Lower lobe of right lung (tissue), 2 donors: ENCODE measurements around the gene UBE3B. TPM values are rescaled to one million over a fixed set of nuclear protein-coding genes. Genes with fewer than 3 reads are reported as not detected.

Source experiments
- ATAC-seq, 2 donors: fragments of 200-7000 bp; cut with Tn5 transposase; one replicate each; pipeline ENCODE4 v1.9.1; 2020 to 2022; ENCODE audit warnings: mild to moderate bottlenecking in 2 of 2, moderate library complexity in 2 of 2
- DNase-seq: peaks from one replicate; pipeline ENCODE4 v3.0.0-alpha.2; 2020
- H3K27ac ChIP-seq: fragments of 200-600 bp; one replicate; pipeline ENCODE4 v1.8.0; 2022
- H3K27me3 ChIP-seq: fragments of 200-600 bp; one replicate; pipeline ENCODE4 v1.8.0; 2022; ENCODE audit warnings: low read depth
- H3K36me3 ChIP-seq: fragments of 200-600 bp; one replicate; pipeline ENCODE4 v1.8.0; 2022; ENCODE audit warnings: mild to moderate bottlenecking
- H3K4me1 ChIP-seq: fragments of 200-600 bp; one replicate; pipeline ENCODE4 v1.8.0; 2022
- H3K4me3 ChIP-seq: fragments of 200-600 bp; one replicate; pipeline ENCODE4 v1.8.0; 2022; ENCODE audit warnings: mild to moderate bottlenecking
- H3K9me3 ChIP-seq: fragments of 200-600 bp; one replicate; pipeline ENCODE4 v1.8.0; 2022
- intact Hi-C: fragments of 100-400 bp; cut with DNase I; formaldehyde crosslinking; loops from one replicate; pipeline ENCODE4 v1.11.0; 2022
- total RNA-seq: library from RNA; stranded (reverse); fragmentation: NEBNext Ultra II Directional; extraction: Animal tissue kit (Norgen Biotek cat#: 25700); gene quantifications from one replicate; pipeline ENCODE4 v1.2.1, GENCODE V29; 2021
- TF ChIP-seq, protein P1 (sequence below): fragments of 200-600 bp; IDR thresholded peaks from one replicate; pipeline ENCODE4 v1.8.0; 2022; ENCODE audit warnings: antibody characterized with exemption, mild to moderate bottlenecking
- donor health status: DM: no; HTN: yes; CAD: no; lungs with severe emphysema.

The UBE3B gene
- total RNA-seq, 1 donor from 2014 or later = 40.1 TPM

DNA sequence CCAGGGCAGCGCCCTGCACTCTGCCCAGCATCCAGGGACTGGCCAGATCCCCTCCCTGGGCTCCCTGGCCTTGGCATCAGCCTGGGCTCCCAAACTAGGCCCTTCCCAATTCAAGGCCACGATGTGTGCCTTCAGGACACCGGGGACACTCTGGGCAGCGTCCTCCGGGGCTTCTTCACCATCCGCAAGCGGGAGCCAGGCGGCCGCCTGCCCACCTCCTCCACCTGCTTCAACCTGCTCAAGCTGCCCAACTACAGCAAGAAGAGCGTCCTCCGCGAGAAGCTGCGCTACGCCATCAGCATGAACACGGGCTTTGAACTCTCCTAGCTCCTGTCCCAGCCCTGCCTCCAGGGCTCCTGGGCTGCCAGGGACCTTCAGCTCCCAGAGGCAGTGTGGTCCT, 57.0 kb downstream of the UBE3B start:
- intact Hi-C loops = no loop called here
- no peak overlapping the region for H3K4me3 ChIP-seq
- TF ChIP-seq, protein P1, sequence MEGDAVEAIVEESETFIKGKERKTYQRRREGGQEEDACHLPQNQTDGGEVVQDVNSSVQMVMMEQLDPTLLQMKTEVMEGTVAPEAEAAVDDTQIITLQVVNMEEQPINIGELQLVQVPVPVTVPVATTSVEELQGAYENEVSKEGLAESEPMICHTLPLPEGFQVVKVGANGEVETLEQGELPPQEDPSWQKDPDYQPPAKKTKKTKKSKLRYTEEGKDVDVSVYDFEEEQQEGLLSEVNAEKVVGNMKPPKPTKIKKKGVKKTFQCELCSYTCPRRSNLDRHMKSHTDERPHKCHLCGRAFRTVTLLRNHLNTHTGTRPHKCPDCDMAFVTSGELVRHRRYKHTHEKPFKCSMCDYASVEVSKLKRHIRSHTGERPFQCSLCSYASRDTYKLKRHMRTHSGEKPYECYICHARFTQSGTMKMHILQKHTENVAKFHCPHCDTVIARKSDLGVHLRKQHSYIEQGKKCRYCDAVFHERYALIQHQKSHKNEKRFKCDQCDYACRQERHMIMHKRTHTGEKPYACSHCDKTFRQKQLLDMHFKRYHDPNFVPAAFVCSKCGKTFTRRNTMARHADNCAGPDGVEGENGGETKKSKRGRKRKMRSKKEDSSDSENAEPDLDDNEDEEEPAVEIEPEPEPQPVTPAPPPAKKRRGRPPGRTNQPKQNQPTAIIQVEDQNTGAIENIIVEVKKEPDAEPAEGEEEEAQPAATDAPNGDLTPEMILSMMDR = no peak
- H3K27ac ChIP-seq = no peak overlapping the region
- no peaks in the 10 kb centered on the region for H3K9me3 ChIP-seq
- H3K4me1 ChIP-seq = no peaks in the 10 kb centered on the region
- ATAC-seq = peak in 1 of 2 donors; percentile 5
- DNase-seq = no peak
- no peaks in the 10 kb centered on the region for H3K27me3 ChIP-seq
- H3K36me3 ChIP-seq = peaks cover 64% of the 10 kb centered on the region

DNA sequence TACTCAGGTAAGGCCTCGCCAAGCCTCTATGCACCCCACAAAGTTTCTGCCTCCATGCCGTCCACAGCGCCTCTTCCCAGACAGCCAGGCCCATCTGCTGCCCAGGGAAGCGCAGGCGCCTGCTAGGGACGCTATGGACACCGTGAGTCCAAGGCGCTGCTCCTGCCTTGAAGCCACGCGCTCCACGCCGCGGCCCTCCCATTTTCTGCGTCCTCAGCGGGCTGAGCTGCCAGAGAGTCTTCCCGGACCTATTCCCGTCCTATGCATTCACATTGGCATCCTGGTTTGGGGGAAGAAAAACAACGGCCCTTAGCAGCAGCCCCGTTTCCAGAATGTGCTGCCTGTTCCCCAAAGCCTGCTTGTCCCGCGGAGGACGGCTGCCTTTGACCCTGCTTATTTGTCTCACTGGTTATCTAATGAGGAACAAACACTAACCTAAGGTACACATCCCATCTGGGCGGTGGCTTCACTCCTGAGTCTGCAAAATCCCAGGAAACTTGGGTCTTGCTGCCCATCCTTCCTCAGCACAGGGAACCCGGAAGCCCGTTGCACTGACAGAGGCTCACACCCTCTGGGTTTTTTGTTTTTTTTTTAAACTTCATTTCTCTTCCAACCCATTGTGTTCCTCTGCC, 57.9 kb downstream of the UBE3B start:
- Histone ChIP-seq H3K4me3 (no peak overlapping the region), H3K27me3 (no peaks in the 10 kb centered on the region), H3K27ac (no peak overlapping the region), H3K36me3 (peaks cover 55% of the 10 kb centered on the region), H3K9me3 (no peaks in the 10 kb centered on the region), H3K4me1 (no peaks in the 10 kb centered on the region)
- DNase-seq (no peak), ATAC-seq (peak in 1 of 2 donors; percentile 9)
- TF ChIP-seq, protein P1 = no peak
- intact Hi-C loops = no loop called here

DNA sequence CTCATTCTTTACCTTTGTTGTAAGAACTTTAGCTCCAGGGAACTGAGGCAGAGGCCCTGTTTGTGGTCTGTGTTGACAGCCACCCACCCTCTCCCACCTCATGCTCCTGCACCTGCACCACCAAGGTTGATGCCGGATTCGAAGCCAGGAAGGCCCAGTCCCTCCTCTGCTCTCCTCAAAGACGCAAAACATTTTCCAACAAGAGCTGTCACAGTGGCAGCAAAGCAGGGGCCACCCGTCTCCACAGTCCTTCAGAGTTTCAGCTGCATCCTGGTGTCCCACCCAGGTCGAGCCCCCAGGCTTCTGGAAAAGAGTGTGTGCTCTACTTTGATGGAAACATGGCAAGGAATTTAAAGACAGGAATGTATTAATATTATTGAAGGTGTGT, 58.4 kb downstream of the UBE3B start:
- TF ChIP-seq, protein P1 = no peak
- no peaks in the 10 kb centered on the region for H3K9me3 ChIP-seq

DNA sequence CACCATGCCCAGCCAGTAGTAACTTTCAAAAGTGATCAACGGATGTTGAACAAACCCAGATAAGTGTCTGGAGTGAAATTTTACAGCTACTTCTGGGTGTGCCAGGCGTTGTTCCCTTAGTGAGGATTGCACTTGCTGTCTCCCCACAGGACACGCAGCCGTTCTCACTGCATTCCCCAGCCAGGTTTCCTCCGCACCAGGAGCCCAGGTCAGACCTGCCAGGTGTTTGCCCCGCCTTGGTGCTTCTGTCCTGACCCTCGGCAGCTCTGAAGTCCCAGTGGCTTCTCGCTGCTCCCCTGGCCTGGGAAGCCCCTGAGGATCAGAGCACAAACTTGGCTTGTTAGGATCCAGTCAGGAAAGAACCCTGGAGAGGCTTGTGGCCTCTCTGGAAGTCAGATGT, 59.7 kb downstream of the UBE3B start:
- intact Hi-C loops = no loop called here
- Histone ChIP-seq H3K27ac (no peak overlapping the region), H3K4me1 (no peaks in the 10 kb centered on the region), H3K27me3 (no peaks in the 10 kb centered on the region), H3K9me3 (no peaks in the 10 kb centered on the region), H3K36me3 (peaks cover 37% of the 10 kb centered on the region), H3K4me3 (no peak overlapping the region)
- no peak for DNase-seq
- TF ChIP-seq, protein P1 = no peak
- ATAC-seq = no peak

More for the DNA sequence above, 58.4 kb downstream of the UBE3B start:
- DNase-seq (no peak), ATAC-seq (no peak)
- peaks cover 50% of the 10 kb centered on the region for H3K36me3 ChIP-seq
- H3K27ac ChIP-seq = no peak overlapping the region
- H3K4me1 ChIP-seq = no peaks in the 10 kb centered on the region
- intact Hi-C loops = no loop called here
- no peaks in the 10 kb centered on the region for H3K27me3 ChIP-seq
- H3K4me3 ChIP-seq = no peak overlapping the region

DNA sequence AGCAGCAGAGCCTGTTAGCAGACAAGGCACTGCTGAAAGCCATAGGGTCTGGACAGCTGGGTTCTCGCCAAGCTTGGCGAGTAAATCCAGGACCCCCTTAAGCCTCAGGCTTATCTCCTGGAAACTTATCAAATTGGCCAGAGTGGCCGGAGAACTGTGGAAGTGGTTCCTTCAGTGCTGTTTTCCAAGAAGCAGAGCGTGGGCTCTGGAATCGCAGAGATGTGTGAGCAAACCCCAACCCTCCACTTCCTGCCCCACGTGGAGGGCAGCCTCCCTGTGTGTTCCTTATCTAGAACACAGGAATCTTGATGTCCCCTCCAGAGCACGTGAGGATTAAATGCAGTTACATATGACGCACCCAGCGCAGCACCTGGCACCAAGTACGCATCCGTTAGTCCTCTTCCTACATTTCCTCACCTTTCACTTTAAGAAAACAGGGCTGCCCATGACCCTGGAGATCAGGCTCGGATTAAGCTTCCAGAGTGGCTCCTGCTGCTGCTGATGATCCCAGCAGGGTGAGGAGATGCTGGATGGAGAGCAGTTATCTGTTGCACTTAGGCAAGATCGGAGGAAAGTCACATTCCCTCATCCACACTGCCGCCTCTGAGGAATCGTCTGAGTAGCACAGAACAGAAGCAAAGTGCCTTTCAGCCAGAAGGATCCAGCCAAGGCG, 60.9 kb downstream of the UBE3B start:
- Histone ChIP-seq H3K27me3 (no peaks in the 10 kb centered on the region), H3K4me3 (no peak overlapping the region), H3K9me3 (no peaks in the 10 kb centered on the region), H3K27ac (no peak overlapping the region), H3K4me1 (no peaks in the 10 kb centered on the region), H3K36me3 (peaks cover 27% of the 10 kb centered on the region)
- TF ChIP-seq, protein P1 = no peak
- ATAC-seq (no peak), DNase-seq (no peak)
- intact Hi-C loops = no loop called here
